Esophagus muscularis mucosa (tissue), 4 donors: ENCODE data around the gene RUSC1.

Source experiments
- CTCF ChIP-seq, 3 experiments: fragments of 200-600 bp in 2 of 3; fragments of 450-650 bp in 1 of 3; sonication (generic) in 2 of 3; IDR thresholded peaks; one replicate each; pipeline ENCODE4 v1.5.1; 2017 to 2019; ENCODE audit warnings: antibody characterized with exemption in 3 of 3, mild to moderate bottlenecking in 2 of 3, moderate library complexity in 1 of 3
- EP300 ChIP-seq: sonication (generic); formaldehyde crosslinking; IDR thresholded peaks from one replicate; pipeline ENCODE4 v1.6.1; 2017; ENCODE audit warnings: antibody characterized with exemption
- POLR2A ChIP-seq: fragments of 450-650 bp; IDR thresholded peaks from one replicate; pipeline ENCODE4 v1.6.1; 2017; ENCODE audit warnings: antibody characterized with exemption, moderate library complexity, mild to moderate bottlenecking, low read depth
- POLR2AphosphoS5 ChIP-seq, 2 donors: sonication (generic); formaldehyde crosslinking; IDR thresholded peaks; one replicate each; pipeline ENCODE4 v1.6.1; 2017; ENCODE audit warnings: antibody characterized with exemption in 2 of 2

GRCh38 chr1:155308493-155309422 lies 11.9 kb upstream of the RUSC1 start, which contains the start of gene FDPS:
- TF ChIP-seq CTCF (IDR thresholded peaks at IDR 0.05), result peak in 2 of 3 experiments; percentile 24 to 32
- no peak for TF ChIP-seq EP300
- TF ChIP-seq POLR2A, result no peak
- TF ChIP-seq POLR2AphosphoS5 (IDR thresholded peaks at IDR 0.05), result peak; percentile 95
